Hematopoietic multipotent progenitor cell (in vitro differentiated cells): Measurements from ENCODE around the gene GRIK4. TPM values are rescaled to one million over a fixed set of nuclear protein-coding genes. Genes with fewer than 3 reads are reported as not detected.

Source experiments
- DNase-seq, 3 donors: peaks; one replicate each; pipeline ENCODE4 v3.0.0-alpha.2; 2011 to 2015; ENCODE audit warnings: low read depth in 2 of 3, low spot score in 2 of 3
- total RNA-seq: library from RNA; depleted of rRNA; stranded (reverse); fragments of >200 nt; gene quantifications from one replicate; pipeline ENCODE4 v1.2.3, GENCODE V29; 2012

GRIK4 gene
- total RNA-seq, 1 donor: not detected

GRCh38 chr11:120626791-120627190 is 115.2 kb downstream of the GRIK4 start:
- DNase-seq: no peak

- DNase-seq: no peak
Observed at GRCh38 chr11:120627327-120628163, 116.0 kb downstream of the GRIK4 start.

GRCh38 chr11:120629407-120630080 is 118.0 kb downstream of the GRIK4 start:
- DNase-seq: no peak

GRCh38 chr11:120630122-120630521 is 118.6 kb downstream of the GRIK4 start:
- no peak for DNase-seq

- DNase-seq: peak in 1 of 3 donors; percentile 25
Observed at GRCh38 chr11:120632579-120632978, 121.0 kb downstream of the GRIK4 start.

GRCh38 chr11:120633616-120634393 is 122.3 kb downstream of the GRIK4 start:
- peak in 1 of 3 donors; percentile 36 for DNase-seq

GRCh38 chr11:120634706-120635105 is 123.2 kb downstream of the GRIK4 start:
- DNase-seq: no peak

- peak in 1 of 3 donors; percentile 11 for DNase-seq
Observed at GRCh38 chr11:120635136-120635810, 123.7 kb downstream of the GRIK4 start.

GRCh38 chr11:120637131-120637530 is 125.6 kb downstream of the GRIK4 start:
- DNase-seq: no peak

GRCh38 chr11:120642196-120642894 is 130.8 kb downstream of the GRIK4 start:
- no peak for DNase-seq

GRCh38 chr11:120643284-120643683 is 131.7 kb downstream of the GRIK4 start:
- DNase-seq: no peak

GRCh38 chr11:120645639-120646038 is 134.1 kb downstream of the GRIK4 start:
- no peak for DNase-seq

GRCh38 chr11:120646206-120646605 is 134.7 kb downstream of the GRIK4 start:
- DNase-seq: no peak

GRCh38 chr11:120647681-120648080 is 136.1 kb downstream of the GRIK4 start:
- no peak for DNase-seq

- no peak for DNase-seq
Observed at GRCh38 chr11:120648771-120649170, 137.2 kb downstream of the GRIK4 start.

GRCh38 chr11:120649316-120649715 is 137.8 kb downstream of the GRIK4 start:
- peak in 1 of 3 donors; percentile 32 for DNase-seq

- no peak for DNase-seq
Observed at GRCh38 chr11:120651396-120651795, 139.8 kb downstream of the GRIK4 start.

GRCh38 chr11:120651836-120652235 is 140.3 kb downstream of the GRIK4 start:
- no peak for DNase-seq

GRCh38 chr11:120652705-120653335 is 141.3 kb downstream of the GRIK4 start:
- DNase-seq: peak in 1 of 3 donors; percentile 18

- DNase-seq: no peak
Observed at GRCh38 chr11:120655589-120655988, 144.0 kb downstream of the GRIK4 start.
